CD14-positive monocyte (primary cell): ENCODE data around the gene ZNF280D. TPM values are rescaled to one million over a fixed set of nuclear protein-coding genes. Genes with fewer than 3 reads are reported as not detected.

ENCODE experiments used
- DNase-seq, 3 donors: peaks; one replicate each; pipeline ENCODE4 v3.0.0-alpha.2; 2011 to 2022
- H2AFZ ChIP-seq: 2 replicates; pipeline ENCODE4 v1.6.0; 2012; ENCODE audit warnings: mild to moderate bottlenecking, low read depth, low read length, inconsistent platforms; ENCODE audit not compliant: insufficient read depth, poor library complexity, severe bottlenecking
- H3K27ac ChIP-seq, 2 donors: 1 replicate in 1 of 2; 2 replicates in 1 of 2; pipeline ENCODE4 v1.5.1; 2012 to 2013; ENCODE audit warnings: low read length in 2 of 2, control low read depth in 1 of 2, inconsistent platforms in 1 of 2, low read depth in 1 of 2, mild to moderate bottlenecking in 1 of 2
- H3K27me3 ChIP-seq, 2 donors: one replicate each; pipeline versions ENCODE4 v1.6.0 to v1.6.1; 2011 to 2013; ENCODE audit warnings: low read length in 2 of 2; ENCODE audit not compliant: control insufficient read depth in 2 of 2, insufficient read depth in 2 of 2
- H3K36me3 ChIP-seq, 2 donors: replicated peaks in 1 of 2; 1 replicate in 1 of 2; 2 replicates in 1 of 2; pipeline versions ENCODE4 v1.5.1 to v1.6.1; 2012 to 2013; ENCODE audit warnings: low read length in 2 of 2, control low read depth in 1 of 2, inconsistent platforms in 1 of 2, mild to moderate bottlenecking in 1 of 2; ENCODE audit not compliant: insufficient read depth in 2 of 2, control insufficient read depth in 1 of 2
- H3K4me1 ChIP-seq, 2 donors: 1 replicate in 1 of 2; 2 replicates in 1 of 2; pipeline versions ENCODE4 v1.5.1 to v1.6.1; 2012 to 2013; ENCODE audit warnings: low read length in 2 of 2, control low read depth in 1 of 2, inconsistent platforms in 1 of 2, mild to moderate bottlenecking in 1 of 2, moderate library complexity in 1 of 2; ENCODE audit not compliant: insufficient read depth in 2 of 2, control insufficient read depth in 1 of 2
- H3K4me2 ChIP-seq: replicated peaks from 2 replicates; pipeline ENCODE3; 2012; ENCODE audit warnings: low read length, moderate library complexity, mild to moderate bottlenecking; ENCODE audit not compliant: poor library complexity, severe bottlenecking; ENCODE audit errors: extremely low read depth
- H3K4me3 ChIP-seq, 3 experiments: fragments of 200-600 bp in 1 of 3; sonication (generic) in 1 of 3; replicated peaks in 1 of 3; 1 replicate in 2 of 3; 2 replicates in 1 of 3; pipeline ENCODE4 v1.5.1; 2011 to 2013; ENCODE audit warnings: low read length in 3 of 3, mild to moderate bottlenecking in 3 of 3, control low read depth in 2 of 3, low read depth in 2 of 3, inconsistent platforms in 1 of 3, moderate library complexity in 1 of 3
- H3K79me2 ChIP-seq: 2 replicates; pipeline ENCODE4 v1.6.0; 2012; ENCODE audit warnings: mild to moderate bottlenecking, control low read depth, inconsistent platforms, low read length, moderate library complexity; ENCODE audit not compliant: insufficient read depth
- H3K9ac ChIP-seq: 2 replicates; pipeline ENCODE4 v1.6.0; 2017; ENCODE audit warnings: low read length, mild to moderate bottlenecking; ENCODE audit not compliant: insufficient read depth, poor library complexity, severe bottlenecking
- H3K9me3 ChIP-seq, 2 donors: replicated peaks in 1 of 2; 1 replicate in 1 of 2; 2 replicates in 1 of 2; pipeline versions ENCODE4 v1.5.1 to v1.6.1; 2012 to 2013; ENCODE audit warnings: low read length in 2 of 2, control low read depth in 1 of 2; ENCODE audit not compliant: control insufficient read depth in 1 of 2, insufficient read depth in 1 of 2
- H4K20me1 ChIP-seq: 2 replicates; pipeline ENCODE4 v1.6.0; 2012; ENCODE audit warnings: mild to moderate bottlenecking, low read length, control low read depth, moderate library complexity; ENCODE audit not compliant: insufficient read depth
- H3K27ac Mint-ChIP-seq, 7 donors: one replicate each; pipeline ENCODE4 v1.8.0; 2020; ENCODE audit warnings: mild to moderate bottlenecking in 7 of 7, mixed read lengths in 7 of 7, moderate library complexity in 6 of 7, inconsistent platforms in 2 of 7
- H3K27me3 Mint-ChIP-seq, 3 donors: one replicate each; pipeline ENCODE4 v1.8.0; 2021 to 2022; ENCODE audit warnings: low read depth in 3 of 3, mild to moderate bottlenecking in 3 of 3, mixed read lengths in 3 of 3, moderate library complexity in 3 of 3, inconsistent platforms in 1 of 3
- H3K36me3 Mint-ChIP-seq, 2 donors: one replicate each; pipeline ENCODE4 v1.8.0; 2020; ENCODE audit warnings: mixed read lengths in 2 of 2, inconsistent platforms in 1 of 2, mild to moderate bottlenecking in 1 of 2
- H3K4me1 Mint-ChIP-seq: one replicate; pipeline ENCODE4 v1.8.0; 2020; ENCODE audit warnings: mild to moderate bottlenecking, mixed read lengths
- H3K4me3 Mint-ChIP-seq, 2 donors: one replicate each; pipeline ENCODE4 v1.8.0; 2020; ENCODE audit warnings: mild to moderate bottlenecking in 2 of 2, mixed read lengths in 2 of 2, moderate library complexity in 1 of 2
- H3K9me3 Mint-ChIP-seq, 7 donors: one replicate each; pipeline ENCODE4 v1.8.0; 2020 to 2022; ENCODE audit warnings: mixed read lengths in 7 of 7, mild to moderate bottlenecking in 6 of 7, moderate library complexity in 6 of 7, inconsistent platforms in 2 of 7
- WGBS: methylation state at CpG from one replicate; pipeline ENCODE4 v1.1.5; 2013; ENCODE audit warnings: missing lambda C conversion rate; ENCODE audit not compliant: insufficient coverage; 5-methylcytosine and 5-hydroxymethylcytosine counted together
- intact Hi-C, 2 donors: fragments of 100-400 bp; cut with micrococcal nuclease; formaldehyde crosslinking; loops; one replicate each; pipeline versions ENCODE4 v1.15.0 to v1.15.1; 2023
- polyA plus RNA-seq, 3 donors: library from polyadenylated mRNA; depleted of rRNA in 1 of 3; unstranded in 2 of 3; stranded (reverse) in 1 of 3; fragments of 300-500 nt in 2 of 3; fragments of >200 nt in 1 of 3; fragmentation: Illumina TruSeq in 2 of 3; gene quantifications; 1 replicate in 2 of 3; 2 replicates in 1 of 3; pipeline ENCODE4 v1.2.3, GENCODE V29; 2012 to 2021
- TF ChIP-seq, protein P1 (sequence below): fragments of 200-600 bp; IDR thresholded peaks from one replicate; pipeline ENCODE4 v1.8.0; 2022; ENCODE audit warnings: antibody characterized with exemption, mild to moderate bottlenecking

The ZNF280D gene
- polyA plus RNA-seq, 3 donors = 5.1 to 14.2 (median 8.0) TPM

DNA sequence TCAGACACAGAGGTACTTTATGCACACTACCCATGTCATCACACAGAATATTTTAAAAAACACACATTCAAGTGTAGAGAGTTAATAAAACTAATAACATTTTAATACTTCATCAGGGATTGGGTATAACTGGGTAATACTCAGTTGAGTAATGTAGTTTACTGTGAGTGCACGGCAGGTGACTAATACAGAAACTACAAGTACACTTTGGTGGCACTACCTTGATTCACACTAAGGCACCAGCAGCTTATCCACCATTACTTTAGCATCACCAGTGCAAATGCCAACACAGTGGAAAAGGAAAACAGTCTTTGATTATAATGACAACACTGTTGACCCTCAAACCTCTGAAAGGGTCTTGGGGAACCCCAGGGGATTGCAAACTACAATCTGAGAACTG is 33.6 kb downstream of the ZNF280D start:
- Histone ChIP-seq H3K9ac (no peak overlapping the region), H3K4me2 (no peak overlapping the region), H3K4me3 (no peak overlapping the region), H3K4me1 (no peaks in the 10 kb centered on the region), H2AFZ (no peak overlapping the region), H3K36me3 (peaks cover 47 to 63% of the 10 kb centered on the region in 2 donors), H3K9me3 (no peaks in the 10 kb centered on the region), H3K27ac (no peak overlapping the region), H4K20me1 (no peaks in the 10 kb centered on the region), H3K79me2 (no peaks in the 10 kb centered on the region), H3K27me3 (no peaks in the 10 kb centered on the region)
- Mint-ChIP-seq H3K27ac (no peak overlapping the region), H3K9me3 (no peaks in the 10 kb centered on the region), H3K36me3 (peaks cover 43 to 56% of the 10 kb centered on the region in 2 donors), H3K27me3 (no peaks in the 10 kb centered on the region), H3K4me1 (no peaks in the 10 kb centered on the region), H3K4me3 (no peak overlapping the region)
- WGBS = no CpG with 5 or more reads among the region's 1 CpG
- TF ChIP-seq, protein P1, sequence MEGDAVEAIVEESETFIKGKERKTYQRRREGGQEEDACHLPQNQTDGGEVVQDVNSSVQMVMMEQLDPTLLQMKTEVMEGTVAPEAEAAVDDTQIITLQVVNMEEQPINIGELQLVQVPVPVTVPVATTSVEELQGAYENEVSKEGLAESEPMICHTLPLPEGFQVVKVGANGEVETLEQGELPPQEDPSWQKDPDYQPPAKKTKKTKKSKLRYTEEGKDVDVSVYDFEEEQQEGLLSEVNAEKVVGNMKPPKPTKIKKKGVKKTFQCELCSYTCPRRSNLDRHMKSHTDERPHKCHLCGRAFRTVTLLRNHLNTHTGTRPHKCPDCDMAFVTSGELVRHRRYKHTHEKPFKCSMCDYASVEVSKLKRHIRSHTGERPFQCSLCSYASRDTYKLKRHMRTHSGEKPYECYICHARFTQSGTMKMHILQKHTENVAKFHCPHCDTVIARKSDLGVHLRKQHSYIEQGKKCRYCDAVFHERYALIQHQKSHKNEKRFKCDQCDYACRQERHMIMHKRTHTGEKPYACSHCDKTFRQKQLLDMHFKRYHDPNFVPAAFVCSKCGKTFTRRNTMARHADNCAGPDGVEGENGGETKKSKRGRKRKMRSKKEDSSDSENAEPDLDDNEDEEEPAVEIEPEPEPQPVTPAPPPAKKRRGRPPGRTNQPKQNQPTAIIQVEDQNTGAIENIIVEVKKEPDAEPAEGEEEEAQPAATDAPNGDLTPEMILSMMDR = no peak
- no peak for DNase-seq
- intact Hi-C loops = no loop called here

DNA sequence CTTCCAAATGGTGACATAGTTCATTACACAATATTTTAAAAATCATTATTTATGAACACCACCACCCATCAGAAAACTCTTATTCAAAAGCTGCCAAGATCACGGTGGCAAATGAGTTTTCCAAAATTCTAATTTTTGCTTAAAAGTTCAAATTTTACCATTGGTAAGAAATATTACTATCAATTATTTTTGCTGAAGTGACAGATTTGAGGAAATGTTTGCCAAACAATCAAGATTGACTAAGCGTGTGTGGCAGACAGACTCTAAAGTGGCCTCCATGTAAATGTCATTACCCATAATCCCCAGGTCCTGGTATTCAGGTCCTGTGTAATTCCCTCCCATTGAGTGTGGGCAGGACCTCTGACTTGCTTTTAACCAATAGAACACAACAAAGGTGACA is 35.0 kb downstream of the ZNF280D start:
- H3K9me3 ChIP-seq = no peaks in the 10 kb centered on the region
- Mint-ChIP-seq H3K27me3 (peaks cover 0 to 1% (median 0%) of the 10 kb centered on the region in 3 donors), H3K4me1 (no peaks in the 10 kb centered on the region), H3K4me3 (no peak overlapping the region), H3K9me3 (no peaks in the 10 kb centered on the region), H3K27ac (peak overlapping the region in 1 of 7 donors; percentile 35), H3K36me3 (peaks cover 42 to 51% of the 10 kb centered on the region in 2 donors)
- no peak overlapping the region for H3K4me3 ChIP-seq
- intact Hi-C loops = no loop called here
- TF ChIP-seq, protein P1 = no peak
- no peak overlapping the region for H2AFZ ChIP-seq
- H3K36me3 ChIP-seq = peaks cover 43 to 55% of the 10 kb centered on the region in 2 donors
- H3K79me2 ChIP-seq = no peaks in the 10 kb centered on the region
- no peaks in the 10 kb centered on the region for H3K27me3 ChIP-seq
- no peak for DNase-seq
- H4K20me1 ChIP-seq = no peaks in the 10 kb centered on the region
- no CpG with 5 or more reads among the region's 2 CpGs for WGBS
- no peak overlapping the region for H3K4me2 ChIP-seq
- no peak overlapping the region for H3K9ac ChIP-seq
- no peaks in the 10 kb centered on the region for H3K4me1 ChIP-seq
- H3K27ac ChIP-seq = no peak overlapping the region
